A673 (cell line): ENCODE results near the gene ADRA2A. TPM values are rescaled to one million over a fixed set of nuclear protein-coding genes. Genes with fewer than 3 reads are reported as not detected.

ENCODE experiments used
- BruUV-seq: library from RNA; stranded (reverse); fragments of 400-500 nt; replicated peaks from 2 replicates; lab custom pipeline; 2021; lab: Mats Ljungman, UMichigan
- CTCF ChIA-PET: fragments of 300-600 bp; sonication (Branson Sonifier 250); formaldehyde crosslinking; loops from one replicate; lab custom pipeline; 2022; ENCODE audit warnings: antibody characterized with exemption; lab: Charles Lee
- POLR2A ChIA-PET: fragments of 300-600 bp; sonication (Branson Sonifier 250); formaldehyde crosslinking; loops from one replicate; lab custom pipeline; 2022; ENCODE audit warnings: antibody characterized with exemption; ENCODE audit not compliant: low non-redundant PET; lab: Charles Lee
- DNase-seq: peaks from one replicate; pipeline ENCODE4 v3.0.0-alpha.2; 2015; ENCODE audit warnings: low spot score
- H3K27ac ChIP-seq: fragments of 200-600 bp; sonication (generic); 2 replicates; pipeline ENCODE4 v1.5.1; 2016; ENCODE audit warnings: mixed run types, low read depth, mild to moderate bottlenecking, mixed read lengths, antibody characterized with exemption, low read length; ENCODE audit not compliant: poor library complexity, severe bottlenecking
- H3K27me3 ChIP-seq: fragments of 200-600 bp; sonication (generic); replicated peaks from 2 replicates; pipeline ENCODE4 v1.6.1; 2017; ENCODE audit warnings: mixed run types, low read depth, mild to moderate bottlenecking, mixed read lengths, antibody characterized with exemption, low read length; ENCODE audit not compliant: insufficient read depth, poor library complexity
- H3K36me3 ChIP-seq: fragments of 200-600 bp; sonication (generic); 2 replicates; pipeline ENCODE4 v1.6.1; 2016; ENCODE audit warnings: mixed run types, mild to moderate bottlenecking, mixed read lengths, antibody characterized with exemption, low read length; ENCODE audit not compliant: insufficient read depth, poor library complexity, severe bottlenecking
- H3K4me1 ChIP-seq: fragments of 200-600 bp; sonication (generic); 2 replicates; pipeline ENCODE4 v1.6.1; 2017; ENCODE audit warnings: mixed run types, mild to moderate bottlenecking, mixed read lengths, antibody characterized with exemption, low read length; ENCODE audit not compliant: insufficient read depth, poor library complexity, severe bottlenecking
- H3K4me3 ChIP-seq: fragments of 200-600 bp; sonication (generic); 2 replicates; pipeline ENCODE4 v1.5.1; 2016; ENCODE audit warnings: low read depth, mixed run types, mild to moderate bottlenecking, mixed read lengths, low read length; ENCODE audit not compliant: poor library complexity, severe bottlenecking
- H3K9me3 ChIP-seq: fragments of 200-600 bp; sonication (generic); 2 replicates; pipeline ENCODE4 v1.6.1; 2016; ENCODE audit warnings: mixed run types, low read depth, mild to moderate bottlenecking, mixed read lengths, antibody characterized with exemption, low read length; ENCODE audit not compliant: poor library complexity, severe bottlenecking
- CTCF ChIP-seq: fragments of 300-800, 200-600 bp; sonication (generic); conservative IDR thresholded peaks from 2 replicates; pipeline ENCODE4 v1.5.1; 2017; ENCODE audit warnings: low read depth, mild to moderate bottlenecking, antibody characterized with exemption, low read length, moderate library complexity, mixed read lengths
- EZH2 ChIP-seq: fragments of 200-600 bp; sonication (generic); IDR thresholded peaks from 2 replicates; pipeline ENCODE4 v1.6.1; 2017; ENCODE audit warnings: borderline replicate concordance, low read depth, mild to moderate bottlenecking, mixed read lengths, antibody characterized with exemption, low read length; ENCODE audit not compliant: poor library complexity, severe bottlenecking
- intact Hi-C: fragments of 100-400 bp; cut with micrococcal nuclease; formaldehyde crosslinking; loops from one replicate; pipeline ENCODE4 v1.10.0; 2022; ENCODE audit not compliant: unreplicated experiment
- total RNA-seq: library from RNA; stranded (reverse); gene quantifications from 2 replicates; pipeline ENCODE4 v1.2.3, GENCODE V29; 2021

ADRA2A gene
- total RNA-seq, 1 experiment from 2014 or later = not detected

GRCh38 chr10:111110771-111111170 is 33.9 kb downstream of the ADRA2A start:
- TF ChIP-seq EZH2 = no peak
- no peak for TF ChIP-seq CTCF
- Histone ChIP-seq H3K9me3 (no peaks in the 10 kb centered on the region), H3K4me1 (no peaks in the 10 kb centered on the region), H3K4me3 (no peak overlapping the region), H3K27me3 (peaks cover 2% of the 10 kb centered on the region), H3K27ac (no peak overlapping the region), H3K36me3 (no peaks in the 10 kb centered on the region)
- BruUV-seq = no TSS peak
- intact Hi-C loops = no loop called here
- CTCF ChIA-PET = no interaction called here
- DNase-seq = no peak
- POLR2A ChIA-PET = no interaction called here

- no peaks in the 10 kb centered on the region for H3K36me3 ChIP-seq
- intact Hi-C loops = no loop called here
- ChIA-PET POLR2A (no interaction called here), CTCF (no interaction called here)
- H3K4me3 ChIP-seq = no peak overlapping the region
- H3K27me3 ChIP-seq = no peaks in the 10 kb centered on the region
- no peaks in the 10 kb centered on the region for H3K4me1 ChIP-seq
- BruUV-seq = no TSS peak
- no peak for DNase-seq
- no peak for TF ChIP-seq EZH2
- TF ChIP-seq CTCF = no peak
- H3K27ac ChIP-seq = no peak overlapping the region
- H3K9me3 ChIP-seq = no peaks in the 10 kb centered on the region
Observed at GRCh38 chr10:111112333-111112732, 35.5 kb downstream of the ADRA2A start.

- TF ChIP-seq CTCF (no peak), EZH2 (no peak)
- ChIA-PET POLR2A (no interaction called here), CTCF (no interaction called here)
- Histone ChIP-seq H3K4me1 (no peaks in the 10 kb centered on the region), H3K36me3 (no peaks in the 10 kb centered on the region), H3K9me3 (no peaks in the 10 kb centered on the region), H3K4me3 (no peak overlapping the region), H3K27me3 (no peaks in the 10 kb centered on the region), H3K27ac (no peak overlapping the region)
- intact Hi-C loops = no loop called here
- DNase-seq = no peak
- no TSS peak for BruUV-seq
Observed at GRCh38 chr10:111113238-111113960, 36.6 kb downstream of the ADRA2A start.
